ENCODE data around the gene RET.

DNA sequence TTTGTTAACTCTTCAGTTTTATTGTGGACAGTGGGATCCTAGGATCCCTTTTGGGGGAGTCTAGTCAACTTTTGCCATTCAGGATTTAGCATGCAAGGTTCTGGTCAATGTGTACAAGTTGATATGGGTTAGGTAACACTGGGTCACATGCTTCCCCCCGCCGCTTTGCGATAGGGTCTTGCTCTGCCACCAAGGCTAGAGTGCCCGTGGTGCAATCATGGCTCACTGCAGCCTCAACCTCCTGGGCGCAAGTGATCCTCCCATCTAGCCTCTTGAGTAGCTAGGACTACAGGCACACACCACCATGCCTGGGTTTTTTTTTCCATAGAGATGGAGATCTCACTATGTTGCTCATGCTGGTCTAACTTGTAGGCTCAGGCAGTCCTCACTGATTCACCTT lies 58.2 kb downstream of the RET start:
- no peak for TF ChIP-seq POLR2A (IDR thresholded peaks at IDR 0.05)
- TF ChIP-seq, protein P1, sequence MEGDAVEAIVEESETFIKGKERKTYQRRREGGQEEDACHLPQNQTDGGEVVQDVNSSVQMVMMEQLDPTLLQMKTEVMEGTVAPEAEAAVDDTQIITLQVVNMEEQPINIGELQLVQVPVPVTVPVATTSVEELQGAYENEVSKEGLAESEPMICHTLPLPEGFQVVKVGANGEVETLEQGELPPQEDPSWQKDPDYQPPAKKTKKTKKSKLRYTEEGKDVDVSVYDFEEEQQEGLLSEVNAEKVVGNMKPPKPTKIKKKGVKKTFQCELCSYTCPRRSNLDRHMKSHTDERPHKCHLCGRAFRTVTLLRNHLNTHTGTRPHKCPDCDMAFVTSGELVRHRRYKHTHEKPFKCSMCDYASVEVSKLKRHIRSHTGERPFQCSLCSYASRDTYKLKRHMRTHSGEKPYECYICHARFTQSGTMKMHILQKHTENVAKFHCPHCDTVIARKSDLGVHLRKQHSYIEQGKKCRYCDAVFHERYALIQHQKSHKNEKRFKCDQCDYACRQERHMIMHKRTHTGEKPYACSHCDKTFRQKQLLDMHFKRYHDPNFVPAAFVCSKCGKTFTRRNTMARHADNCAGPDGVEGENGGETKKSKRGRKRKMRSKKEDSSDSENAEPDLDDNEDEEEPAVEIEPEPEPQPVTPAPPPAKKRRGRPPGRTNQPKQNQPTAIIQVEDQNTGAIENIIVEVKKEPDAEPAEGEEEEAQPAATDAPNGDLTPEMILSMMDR (IDR thresholded peaks at IDR 0.05): no peak

All from sigmoid colon (tissue), 3 donors.